ENCODE data around the gene PIK3R1. TPM values are rescaled to one million over a fixed set of nuclear protein-coding genes. Genes with fewer than 3 reads are reported as not detected.

The PIK3R1 gene
- total and polyA plus RNA-seq, 2 of the 4 experiments (the other 2 are of a cell fraction) = 2.4 to 9.3 TPM

- Histone ChIP-seq H3K4me3 (ENCODE audit: insufficient read depth, low read depth, low read length) (no peak overlapping the region), H2BK15ac (ENCODE audit: low read depth, low read length) (no peak overlapping the region), H3K9me3 (ENCODE audit: control insufficient read depth, insufficient read depth, low read length) (no peaks in the 10 kb centered on the region), H3K79me1 (ENCODE audit: low read depth in 1 of 2, low read length in 2 of 2) (no peaks in the 10 kb centered on the region), H3K27me3 (ENCODE audit: control insufficient read depth, insufficient read depth, low read length) (no peaks in the 10 kb centered on the region), H3K9me1 (ENCODE audit: insufficient read depth, low read length) (no peaks in the 10 kb centered on the region), H3K56ac (ENCODE audit: extremely low read depth, insufficient read depth, low read length) (no peak overlapping the region), H2BK5ac (ENCODE audit: low read depth, low read length, poor library complexity, severe bottlenecking) (no peak overlapping the region), H2AK9ac (replicated peaks; ENCODE audit: low read depth, low read length, poor library complexity) (no peak overlapping the region), H3K18ac (ENCODE audit: low read depth, low read length) (no peak overlapping the region), H2AFZ (replicated peaks; ENCODE audit: low read length, poor library complexity) (no peak overlapping the region), H2BK120ac (ENCODE audit: low read depth, low read length) (no peak overlapping the region), H4K91ac (ENCODE audit: insufficient read depth, low read depth, low read length) (no peak overlapping the region), H3K14ac (replicated peaks; ENCODE audit: low read depth, low read length) (no peak overlapping the region), H3K9ac (ENCODE audit: low read depth, low read length) (no peak overlapping the region), H2AK5ac (ENCODE audit: low read depth, low read length) (no peak overlapping the region), H3K36me3 (ENCODE audit: control insufficient read depth, insufficient read depth, low read length) (no peaks in the 10 kb centered on the region), H2BK20ac (ENCODE audit: low read depth, low read length) (no peak overlapping the region), H3K4me2 (ENCODE audit: low read depth, low read length) (no peak overlapping the region), H3K4ac (ENCODE audit: low read depth, low read length) (no peak overlapping the region), H3K23ac (ENCODE audit: low read depth, low read length) (no peak overlapping the region), H4K20me1 (ENCODE audit: insufficient read depth, low read length) (no peaks in the 10 kb centered on the region), H3K27ac (ENCODE audit: insufficient read depth, low read length) (no peak overlapping the region), H4K5ac (ENCODE audit: low read depth, low read length) (no peak overlapping the region), H4K8ac (ENCODE audit: low read depth in 2 of 2, low read length in 2 of 2) (no peak overlapping the region), H3K4me1 (ENCODE audit: control insufficient read depth, insufficient read depth, low read length) (no peaks in the 10 kb centered on the region)
- in situ Hi-C loops (cut with MboI; ENCODE audit: low sequenced_read_pairs) = no loop called here
- intact Hi-C loops (cut with micrococcal nuclease) = no loop called here
- TF ChIP-seq RCOR1 (IDR thresholded peaks at IDR 0.05; ENCODE audit: insufficient replicate concordance, low read length) (no peak), CTCF (conservative IDR thresholded peaks at IDR 0.05; ENCODE audit: low read depth, low read length) (no peak), NFE2L2 (IDR thresholded peaks at IDR 0.05; ENCODE audit: low read depth, low read length) (no peak), CEBPB (IDR thresholded peaks at IDR 0.05; ENCODE audit: low read depth, low read length) (no peak), POLR2A (IDR thresholded peaks at IDR 0.05; ENCODE audit: low read depth, low read length) (no peak), FOS (IDR thresholded peaks at IDR 0.05; ENCODE audit: low read depth, low read length) (no peak), MAZ (IDR thresholded peaks at IDR 0.05; ENCODE audit: borderline replicate concordance, low read depth, low read length) (no peak), MAFK (IDR thresholded peaks at IDR 0.05; ENCODE audit: low read depth, low read length) (no peak), MXI1 (IDR thresholded peaks at IDR 0.05; ENCODE audit: borderline replicate concordance, low read depth, low read length) (no peak), RAD21 (IDR thresholded peaks at IDR 0.05; ENCODE audit: low read length) (no peak), BHLHE40 (IDR thresholded peaks at IDR 0.05; ENCODE audit: low read depth, low read length) (no peak)
- 57% methylated on average over 3 of the region's 7 CpGs; no CpG with 5 or more reads in 1 of the 2 experiments for WGBS, 2 experiments (ENCODE audit: extremely low coverage in 2 of 2, insufficient read length in 1 of 2)
- ATAC-seq (ENCODE audit: low read depth) (no peak), DNase-seq (no peak)
- BruUV-seq (replicated peaks) = no TSS peak
- dilution Hi-C loops (cut with HindIII; ENCODE audit: low sequenced_read_pairs, unreplicated experiment) = no loop called here
- CTCF ChIA-PET = no interaction called here
- POLR2A ChIA-PET (ENCODE audit: unreplicated experiment) = no interaction called here
These were observed 90.9 kb downstream of the PIK3R1 start for GRCh38 chr5:68306361-68307014.
